SU-DHL-6 (cell line): ENCODE data around the gene HBEGF.

ENCODE experiments used
- CTCF ChIP-seq: fragments of 200-600 bp; sonication (generic); IDR thresholded peaks from one replicate; pipeline ENCODE4 v1.5.1; 2017; ENCODE audit warnings: antibody characterized with exemption, mild to moderate bottlenecking, low read length, moderate library complexity; ENCODE audit not compliant: insufficient read depth, poor library complexity, severe bottlenecking
- EZH2phosphoT487 ChIP-seq: fragments of 200-600 bp; sonication (generic), shearing (Covaris generic); conservative IDR thresholded peaks from 2 replicates; pipeline ENCODE4 v1.6.1; 2018; ENCODE audit warnings: mild to moderate bottlenecking, antibody characterized with exemption, low read length, moderate library complexity, mixed read lengths

- TF ChIP-seq CTCF, result no peak
- no peak for TF ChIP-seq EZH2phosphoT487
Observed at GRCh38 chr5:140324041-140324600, 22.3 kb downstream of the HBEGF start.
